HEK293 (cell line): Measurements from ENCODE around the gene ZFP92.

Experiments
- CTCF ChIA-PET: fragments of 350-600 bp; formaldehyde crosslinking; extraction: SDS; loops from one replicate; lab custom pipeline; 2021; ENCODE audit warnings: antibody characterized with exemption; lab: Yijun Ruan, JAX
- POLR2A ChIA-PET: fragments of 300-600 bp; formaldehyde crosslinking; extraction: SDS; loops from one replicate; lab custom pipeline; 2020; ENCODE audit warnings: antibody characterized with exemption, inconsistent platforms; lab: Yijun Ruan, JAX
- H3K27ac ChIP-seq: fragments of 200-500 bp; sonication (Bioruptor generic); 2 replicates; pipeline ENCODE4 v1.5.1; 2014; ENCODE audit warnings: low read depth, low read length, control low read depth, inconsistent platforms; ENCODE audit errors: extremely low read depth
- H3K36me3 ChIP-seq, 2 experiments: fragments of 200-500 bp in 1 of 2; sonication (Bioruptor generic) in 1 of 2; 1 replicate in 1 of 2; 2 replicates in 1 of 2; pipeline ENCODE4 v1.5.1; 2014 to 2017; ENCODE audit warnings: inconsistent platforms in 2 of 2, low read length in 2 of 2; ENCODE audit not compliant: control insufficient read depth in 2 of 2, insufficient read depth in 1 of 2
- H3K4me1 ChIP-seq: fragments of 200-500 bp; sonication (Bioruptor generic); 2 replicates; pipeline ENCODE4 v1.5.1; 2014; ENCODE audit warnings: mild to moderate bottlenecking, low read length, inconsistent platforms; ENCODE audit not compliant: control insufficient read depth, insufficient read depth
- H3K4me3 ChIP-seq: 2 replicates; pipeline ENCODE4 v1.5.1; 2011; ENCODE audit warnings: low read depth, mild to moderate bottlenecking, control low read depth, low read length, moderate library complexity
- H3K9me3 ChIP-seq: fragments of 200-500 bp; sonication (Bioruptor generic); 2 replicates; pipeline ENCODE4 v1.5.1; 2014; ENCODE audit warnings: low read depth, low read length, inconsistent platforms; ENCODE audit not compliant: control insufficient read depth, insufficient read depth
- BCL11B ChIP-seq: fragments of 450-650 bp; formaldehyde crosslinking; IDR thresholded peaks from 2 replicates; pipeline ENCODE4 v1.5.1; 2016; ENCODE audit warnings: low read depth, missing biosample characterization, missing genetic modification characterization
- KLF8 ChIP-seq: fragments of 450-650 bp; formaldehyde crosslinking; IDR thresholded peaks from 2 replicates; pipeline ENCODE4 v1.5.1; 2016; ENCODE audit warnings: missing biosample characterization, missing genetic modification characterization
- MYNN ChIP-seq: fragments of 450-650 bp; formaldehyde crosslinking; IDR thresholded peaks from 2 replicates; pipeline ENCODE4 v1.5.1; 2016; ENCODE audit warnings: missing biosample characterization, missing genetic modification characterization, borderline replicate concordance
- MZF1 ChIP-seq: fragments of 450-650 bp; formaldehyde crosslinking; IDR thresholded peaks from 2 replicates; pipeline ENCODE4 v1.5.1; 2017; ENCODE audit warnings: missing biosample characterization, missing genetic modification characterization, borderline replicate concordance
- OVOL3 ChIP-seq: fragments of 450-650 bp; formaldehyde crosslinking; IDR thresholded peaks from 2 replicates; pipeline ENCODE4 v1.5.1; 2016; ENCODE audit warnings: missing biosample characterization, missing genetic modification characterization
- REST ChIP-seq: fragments of 450-650 bp; formaldehyde crosslinking; IDR thresholded peaks from 2 replicates; pipeline ENCODE4 v1.5.1; 2016; ENCODE audit warnings: missing biosample characterization, missing genetic modification characterization
- ZBTB49 ChIP-seq: fragments of 450-650 bp; formaldehyde crosslinking; IDR thresholded peaks from 2 replicates; pipeline ENCODE4 v1.5.1; 2016; ENCODE audit warnings: missing biosample characterization, missing genetic modification characterization, low read depth
- ZNF133 ChIP-seq: fragments of 450-650 bp; formaldehyde crosslinking; IDR thresholded peaks from 2 replicates; pipeline ENCODE4 v1.5.1; 2016; ENCODE audit warnings: missing biosample characterization, missing genetic modification characterization
- ZNF146 ChIP-seq: fragments of 450-650 bp; formaldehyde crosslinking; IDR thresholded peaks from 2 replicates; pipeline ENCODE4 v1.5.1; 2016; ENCODE audit warnings: missing biosample characterization, missing genetic modification characterization
- ZNF184 ChIP-seq: fragments of 450-650 bp; IDR thresholded peaks from 2 replicates; pipeline ENCODE4 v1.5.1; 2018; ENCODE audit warnings: missing biosample characterization, mild to moderate bottlenecking, missing genetic modification characterization
- ZNF426 ChIP-seq: fragments of 450-650 bp; formaldehyde crosslinking; IDR thresholded peaks from 2 replicates; pipeline ENCODE4 v1.5.1; 2017; ENCODE audit warnings: missing biosample characterization, missing genetic modification characterization, mild to moderate bottlenecking, inconsistent platforms, moderate library complexity
- ZNF513 ChIP-seq: fragments of 450-650 bp; IDR thresholded peaks from 2 replicates; pipeline ENCODE4 v1.5.1; 2018; ENCODE audit warnings: missing biosample characterization, missing genetic modification characterization
- ZNF529 ChIP-seq: fragments of 450-650 bp; formaldehyde crosslinking; IDR thresholded peaks from 2 replicates; pipeline ENCODE4 v1.5.1; 2017; ENCODE audit warnings: missing genetic modification characterization, missing biosample characterization; ENCODE audit not compliant: insufficient replicate concordance
- ZNF626 ChIP-seq: fragments of 450-650 bp; sonication (Bioruptor Pico); formaldehyde crosslinking; IDR thresholded peaks from 2 replicates; pipeline ENCODE4 v1.5.1; 2018; ENCODE audit warnings: missing biosample characterization, missing genetic modification characterization, inconsistent platforms
- ZNF777 ChIP-seq: fragments of 450-650 bp; formaldehyde crosslinking; IDR thresholded peaks from 2 replicates; pipeline ENCODE4 v1.5.1; 2017; ENCODE audit warnings: missing biosample characterization, missing genetic modification characterization, borderline replicate concordance
- ZNF843 ChIP-seq: fragments of 450-650 bp; formaldehyde crosslinking; IDR thresholded peaks from 2 replicates; pipeline ENCODE4 v1.5.1; 2016; ENCODE audit warnings: missing biosample characterization, missing genetic modification characterization
- ZSCAN23 ChIP-seq: fragments of 450-650 bp; formaldehyde crosslinking; IDR thresholded peaks from 2 replicates; pipeline ENCODE4 v1.5.1; 2016; ENCODE audit warnings: missing biosample characterization, missing genetic modification characterization

Gene ZFP92

GRCh38 chrX:153374426-153374825 lies 36.8 kb upstream of the ZFP92 start:
- no peaks in the 10 kb centered on the region for H3K9me3 ChIP-seq
- TF ChIP-seq ZNF133 (tag by site-specific recombination) (no peak), ZNF426 (tag by site-specific recombination) (no peak), ZNF146 (tag by site-specific recombination) (no peak), ZNF777 (tag by site-specific recombination) (no peak), OVOL3 (tag by site-specific recombination) (no peak), MZF1 (no peak), MYNN (no peak), ZSCAN23 (tag by site-specific recombination) (no peak)
- ChIA-PET CTCF (interaction anchor here (0.7 kb wide), 1 partner anchor 42 kb away, joined by 4 read pairs; no protein-coding TSS in a partner anchor), POLR2A (no interaction called here)
- H3K4me1 ChIP-seq, result no peaks in the 10 kb centered on the region
- H3K4me3 ChIP-seq, result no peak overlapping the region
- H3K27ac ChIP-seq, result no peak overlapping the region
- no peaks in the 10 kb centered on the region for H3K36me3 ChIP-seq

- ChIA-PET CTCF (no interaction called here), POLR2A (no interaction called here)
- no peaks in the 10 kb centered on the region for H3K9me3 ChIP-seq
- no peaks in the 10 kb centered on the region for H3K36me3 ChIP-seq
- no peaks in the 10 kb centered on the region for H3K4me1 ChIP-seq
- H3K4me3 ChIP-seq, result no peak overlapping the region
- no peak for TF ChIP-seq ZNF513
- no peak for TF ChIP-seq ZBTB49
- no peak for TF ChIP-seq REST (tag by site-specific recombination)
- TF ChIP-seq KLF8 (tag by site-specific recombination), result no peak
- no peak for TF ChIP-seq ZNF529 (tag by site-specific recombination)
- TF ChIP-seq ZNF843 (tag by site-specific recombination), result no peak
- no peak for TF ChIP-seq BCL11B (tag by site-specific recombination)
- no peak for TF ChIP-seq ZNF626 (tag by site-specific recombination)
- TF ChIP-seq ZNF184 (tag by site-specific recombination), result no peak
- H3K27ac ChIP-seq, result no peak overlapping the region
These were observed 35.7 kb upstream of the ZFP92 start for GRCh38 chrX:153375571-153375970.
